HepG2 (cell line): ENCODE results near the gene PTGDS. TPM values are rescaled to one million over a fixed set of nuclear protein-coding genes. Genes with fewer than 3 reads are reported as not detected.
A peak's percentile ranks its signal among the peaks of the same experiment; 100 is the strongest.

ENCODE experiments used
- ATAC-seq: fragments of 200-7000 bp; cut with Tn5 transposase; 3 replicates; pipeline ENCODE4 v1.9.1; 2020; ENCODE audit warnings: mild to moderate bottlenecking, moderate library complexity
- BruUV-seq: library from RNA; stranded (reverse); fragments of 400-500 nt; replicated peaks from 2 replicates; lab custom pipeline; 2021; lab: Mats Ljungman, UMichigan
- CTCF ChIA-PET: fragments of 300-600 bp; formaldehyde crosslinking; extraction: SDS; loops from one replicate; lab custom pipeline; 2021; ENCODE audit warnings: low total read pairs, inconsistent platforms, low intra/inter-chr PET ratio; lab: Yijun Ruan, JAX
- POLR2A ChIA-PET: fragments of 350-600 bp; sonication (Branson Sonifier 250); formaldehyde crosslinking; loops from one replicate; lab custom pipeline; 2020; ENCODE audit warnings: antibody characterized with exemption, inconsistent platforms; lab: Yijun Ruan, JAX
- DNase-seq: peaks from one replicate; pipeline ENCODE4 v3.0.0-alpha.2; 2015; ENCODE audit warnings: low spot score
- FAIRE-seq: peaks from 3 replicates; lab custom pipeline; 2011; peaks lifted over from hg19 to GRCh38; lab: Jason Lieb, UNC
- H2AFZ ChIP-seq: one replicate; pipeline ENCODE4 v1.6.1; 2011; ENCODE audit warnings: low read length, inconsistent platforms
- H3K27ac ChIP-seq: fragments of 300-600 bp; 3 replicates; pipeline ENCODE4 v1.8.0; 2011; ENCODE audit warnings: mixed run types, mild to moderate bottlenecking, mixed read lengths, low read length, inconsistent platforms; ENCODE audit not compliant: insufficient read depth; ENCODE audit errors: extremely low read length
- H3K27me3 ChIP-seq, 2 experiments: fragments of 200-600 bp in 1 of 2; 2 replicates in 1 of 2; 3 replicates in 1 of 2; pipeline versions ENCODE4 v1.6.0 to v1.8.0; 2011; ENCODE audit warnings: low read length in 2 of 2, mild to moderate bottlenecking in 2 of 2, moderate library complexity in 2 of 2, inconsistent platforms in 1 of 2; ENCODE audit not compliant: insufficient read depth in 2 of 2, control insufficient read depth in 1 of 2
- H3K36me3 ChIP-seq, 2 experiments: fragments of 200-600 bp in 1 of 2; replicated peaks in 1 of 2; 2 replicates in 1 of 2; 3 replicates in 1 of 2; pipeline versions ENCODE4 v1.5.1 to v1.8.0; 2011; ENCODE audit warnings: low read length in 2 of 2, inconsistent platforms in 1 of 2; ENCODE audit not compliant: insufficient read depth in 2 of 2, control insufficient read depth in 1 of 2
- H3K4me1 ChIP-seq: 2 replicates; pipeline ENCODE4 v1.5.1; 2012; ENCODE audit warnings: low read length, inconsistent platforms; ENCODE audit not compliant: insufficient read depth
- H3K4me2 ChIP-seq: 2 replicates; pipeline ENCODE4 v1.6.0; 2011; ENCODE audit warnings: low read depth, low read length, inconsistent platforms
- H3K4me3 ChIP-seq, 3 experiments: fragments of 200-600 bp in 1 of 3; sonication (generic), shearing (Covaris generic) in 1 of 3; replicated peaks in 1 of 3; 2 replicates each; pipeline ENCODE4 v1.5.1; 2011 to 2016; ENCODE audit warnings: low read length in 3 of 3, inconsistent platforms in 2 of 3, low read depth in 2 of 3, mild to moderate bottlenecking in 2 of 3, control low read depth in 1 of 3, mixed read lengths in 1 of 3; ENCODE audit not compliant: insufficient read depth in 1 of 3
- H3K79me2 ChIP-seq: one replicate; pipeline ENCODE4 v1.6.1; 2011; ENCODE audit warnings: low read length, inconsistent platforms; ENCODE audit not compliant: insufficient read depth
- H3K9ac ChIP-seq: 2 replicates; pipeline ENCODE4 v1.6.0; 2011; ENCODE audit warnings: mild to moderate bottlenecking, low read depth, low read length, inconsistent platforms; ENCODE audit not compliant: insufficient read depth
- H3K9me3 ChIP-seq: 2 replicates; pipeline ENCODE4 v1.5.1; 2012; ENCODE audit warnings: mild to moderate bottlenecking, low read length
- H4K20me1 ChIP-seq: 2 replicates; pipeline ENCODE4 v1.6.0; 2011; ENCODE audit warnings: inconsistent platforms, mild to moderate bottlenecking, low read length, moderate library complexity; ENCODE audit not compliant: insufficient read depth
- ELF3 ChIP-seq: IDR thresholded peaks from 2 replicates; pipeline ENCODE4 v1.6.1; 2016; ENCODE audit warnings: missing genetic modification reagents, missing compliant biosample characterization
- PATZ1 ChIP-seq: sonication (generic); formaldehyde crosslinking; IDR thresholded peaks from 2 replicates; pipeline ENCODE4 v1.4.0; 2020; ENCODE audit warnings: missing genetic modification reagents
- THYN1 ChIP-seq: sonication (generic); formaldehyde crosslinking; IDR thresholded peaks from 2 replicates; pipeline ENCODE4 v1.8.1; 2023; ENCODE audit warnings: low read depth, mild to moderate bottlenecking, moderate library complexity, missing genetic modification reagents, borderline replicate concordance
- ZBTB38 ChIP-seq: sonication (generic); formaldehyde crosslinking; IDR thresholded peaks from 2 replicates; pipeline ENCODE4 v1.5.1; 2020; ENCODE audit warnings: mild to moderate bottlenecking, missing genetic modification reagents
- ZFX ChIP-seq: sonication (generic); formaldehyde crosslinking; IDR thresholded peaks from 2 replicates; pipeline ENCODE4 v1.4.0; 2020; ENCODE audit warnings: mild to moderate bottlenecking, low read depth, missing genetic modification reagents, moderate library complexity
- ZNF768 ChIP-seq: sonication (generic); formaldehyde crosslinking; IDR thresholded peaks from 2 replicates; pipeline ENCODE4 v1.4.0; 2020; ENCODE audit warnings: missing genetic modification reagents
- ZNF790 ChIP-seq: sonication (generic); formaldehyde crosslinking; IDR thresholded peaks from 2 replicates; pipeline ENCODE4 v1.8.0; 2022; ENCODE audit warnings: missing genetic modification reagents, mild to moderate bottlenecking, borderline replicate concordance
- WGBS: methylation state at CpG from one replicate; pipeline ENCODE4 v1.1.6; 2017; ENCODE audit warnings: low lambda C conversion rate; 5-methylcytosine and 5-hydroxymethylcytosine counted together
- in situ Hi-C: cut with HindIII; loops from 2 replicates; pipeline ENCODE4 v1.10.0; 2017; ENCODE audit warnings: low pct_unique_long_range_greater_than_20kb; ENCODE audit not compliant: extremely low pct_ligation_motif_present
- intact Hi-C: fragments of 100-400 bp; cut with micrococcal nuclease; formaldehyde crosslinking; loops from one replicate; pipeline ENCODE4 v1.10.0; 2022; ENCODE audit not compliant: unreplicated experiment
- polyA plus RNA-seq, 8 experiments: library from polyadenylated mRNA; depleted of rRNA in 3 of 8; stranded (reverse) in 7 of 8; unstranded in 1 of 8; fragments of >200 nt; fragmentation: Illumina TruSeq in 4 of 8; extraction: Trizol in 4 of 8; gene quantifications; 2 replicates each; pipeline versions ENCODE4 v1.2.1 to v1.2.3, GENCODE V29; 2011 to 2016; ENCODE audit warnings: low read depth in 4 of 8, missing spikeins in 1 of 8, mixed read lengths in 1 of 8; ENCODE audit not compliant: insufficient read depth in 1 of 8
- total RNA-seq, 5 experiments: library from RNA; depleted of rRNA; stranded (reverse); fragments of >200 nt; fragmentation: Illumina TruSeq; extraction: Trizol; gene quantifications; 2 replicates each; pipeline ENCODE4 v1.2.3, GENCODE V29; 2016; ENCODE audit warnings: low read depth in 1 of 5
- TF ChIP-seq, protein P1 (sequence below): sonication (generic); formaldehyde crosslinking; IDR thresholded peaks from 2 replicates; pipeline ENCODE4 v1.5.1; 2020; ENCODE audit warnings: mild to moderate bottlenecking, missing genetic modification reagents, moderate library complexity

PTGDS gene
- total and polyA plus RNA-seq, 2 of the 13 experiments (the other 11 are each of a cell fraction or from before 2014, with no cell fraction given) = 0.33 to 0.50 TPM

- Histone ChIP-seq H3K4me2 (peak overlapping the region; percentile 51), H3K4me1 (peaks cover 39% of the 10 kb centered on the region), H3K9ac (peak overlapping the region; percentile 23; the same call in 1 of the 2 replicates), H3K27me3 (peaks cover 8 to 60% of the 10 kb centered on the region in 2 experiments), H3K79me2 (no peaks in the 10 kb centered on the region), H3K4me3 (peak overlapping the region in 2 of 3 experiments; percentile 18 to 34; a peak in 3 of 6 replicates), H3K9me3 (no peaks in the 10 kb centered on the region), H3K36me3 (no peaks in the 10 kb centered on the region), H2AFZ (peak overlapping the region; percentile 6), H4K20me1 (no peaks in the 10 kb centered on the region), H3K27ac (no peak overlapping the region)
- DNase-seq = peak; percentile 59
- 40% methylated on average over 1 of the region's 26 CpGs for WGBS
- CTCF ChIA-PET = no interaction called here
- in situ Hi-C loops = no loop called here
- peak; percentile 16 for ATAC-seq
- TF ChIP-seq ZNF768 (CRISPR knock-in tag) = peak; percentile 84; the same call in 1 of the 2 replicates
- TF ChIP-seq ELF3 (CRISPR knock-in tag) = peak; percentile 34; the same call in 1 of the 2 replicates
- no peak for TF ChIP-seq ZNF790 (CRISPR knock-in tag)
- no peak for TF ChIP-seq THYN1 (CRISPR knock-in tag)
- peak; percentile 83 for TF ChIP-seq PATZ1
- peak; percentile 48 for TF ChIP-seq ZFX (CRISPR knock-in tag)
- 0 out of 2 replicates have a peak, but pooled peaks have one; percentile 41 for TF ChIP-seq ZBTB38
- TF ChIP-seq, protein P1, sequence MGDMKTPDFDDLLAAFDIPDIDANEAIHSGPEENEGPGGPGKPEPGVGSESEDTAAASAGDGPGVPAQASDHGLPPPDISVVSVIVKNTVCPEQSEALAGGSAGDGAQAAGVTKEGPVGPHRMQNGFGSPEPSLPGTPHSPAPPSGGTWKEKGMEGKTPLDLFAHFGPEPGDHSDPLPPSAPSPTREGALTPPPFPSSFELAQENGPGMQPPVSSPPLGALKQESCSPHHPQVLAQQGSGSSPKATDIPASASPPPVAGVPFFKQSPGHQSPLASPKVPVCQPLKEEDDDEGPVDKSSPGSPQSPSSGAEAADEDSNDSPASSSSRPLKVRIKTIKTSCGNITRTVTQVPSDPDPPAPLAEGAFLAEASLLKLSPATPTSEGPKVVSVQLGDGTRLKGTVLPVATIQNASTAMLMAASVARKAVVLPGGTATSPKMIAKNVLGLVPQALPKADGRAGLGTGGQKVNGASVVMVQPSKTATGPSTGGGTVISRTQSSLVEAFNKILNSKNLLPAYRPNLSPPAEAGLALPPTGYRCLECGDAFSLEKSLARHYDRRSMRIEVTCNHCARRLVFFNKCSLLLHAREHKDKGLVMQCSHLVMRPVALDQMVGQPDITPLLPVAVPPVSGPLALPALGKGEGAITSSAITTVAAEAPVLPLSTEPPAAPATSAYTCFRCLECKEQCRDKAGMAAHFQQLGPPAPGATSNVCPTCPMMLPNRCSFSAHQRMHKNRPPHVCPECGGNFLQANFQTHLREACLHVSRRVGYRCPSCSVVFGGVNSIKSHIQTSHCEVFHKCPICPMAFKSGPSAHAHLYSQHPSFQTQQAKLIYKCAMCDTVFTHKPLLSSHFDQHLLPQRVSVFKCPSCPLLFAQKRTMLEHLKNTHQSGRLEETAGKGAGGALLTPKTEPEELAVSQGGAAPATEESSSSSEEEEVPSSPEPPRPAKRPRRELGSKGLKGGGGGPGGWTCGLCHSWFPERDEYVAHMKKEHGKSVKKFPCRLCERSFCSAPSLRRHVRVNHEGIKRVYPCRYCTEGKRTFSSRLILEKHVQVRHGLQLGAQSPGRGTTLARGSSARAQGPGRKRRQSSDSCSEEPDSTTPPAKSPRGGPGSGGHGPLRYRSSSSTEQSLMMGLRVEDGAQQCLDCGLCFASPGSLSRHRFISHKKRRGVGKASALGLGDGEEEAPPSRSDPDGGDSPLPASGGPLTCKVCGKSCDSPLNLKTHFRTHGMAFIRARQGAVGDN (CRISPR knock-in tag) = peak; percentile 41
- no TSS peak for BruUV-seq
- intact Hi-C loops = no loop called here
- no peak for FAIRE-seq
- POLR2A ChIA-PET = interaction anchor here (2.3 kb wide), 1 partner anchor 12 kb away, joined by 13 read pairs; the partner anchor contains the start of gene PAXX
Measured at GRCh38 chr9:136979769-136980587, 2.7 kb downstream of the PTGDS start.
